H1 (cell line): Measurements from ENCODE around the gene AHNAK2. TPM values are rescaled to one million over a fixed set of nuclear protein-coding genes. Genes with fewer than 3 reads are reported as not detected.

Source experiments
- CTCF ChIA-PET: fragments of 300-600 bp; sonication (Branson Sonifier 250); formaldehyde crosslinking; loops from one replicate; lab custom pipeline; 2021; ENCODE audit not compliant: partially characterized antibody; lab: Charles Lee
- POLR2A ChIA-PET: fragments of 300-600 bp; sonication (Branson Sonifier 250); formaldehyde crosslinking; loops from one replicate; lab custom pipeline; 2021; ENCODE audit warnings: inconsistent platforms; ENCODE audit not compliant: partially characterized antibody; lab: Charles Lee
- DNase-seq, 2 experiments: peaks; one replicate each; pipeline versions ENCODE4 v3.0.0 to v3.0.0-alpha.2; 2010 to 2022; ENCODE audit warnings: low spot score in 2 of 2, low read depth in 1 of 2, mixed read lengths in 1 of 2
- FAIRE-seq: peaks from 2 replicates; lab custom pipeline; 2011; peaks lifted over from hg19 to GRCh38; lab: Jason Lieb, UNC
- H2AFZ ChIP-seq: 2 replicates; pipeline ENCODE4 v1.8.1; 2012; ENCODE audit warnings: low read length, inconsistent platforms
- H2AK5ac ChIP-seq: 2 replicates; pipeline ENCODE4 v1.6.1; 2013; ENCODE audit warnings: low read depth, low read length
- H2BK120ac ChIP-seq: replicated peaks from 2 replicates; pipeline ENCODE3; 2013; ENCODE audit warnings: low read depth, low read length, inconsistent platforms
- H2BK12ac ChIP-seq: 2 replicates; pipeline ENCODE4 v1.6.1; 2013; ENCODE audit warnings: low read depth, low read length
- H2BK15ac ChIP-seq: 2 replicates; pipeline ENCODE4 v1.6.1; 2013; ENCODE audit warnings: low read length
- H2BK20ac ChIP-seq: 2 replicates; pipeline ENCODE4 v1.6.1; 2013; ENCODE audit warnings: low read length
- H2BK5ac ChIP-seq: 2 replicates; pipeline ENCODE4 v1.6.1; 2013; ENCODE audit warnings: low read depth, low read length
- H3K14ac ChIP-seq: 2 replicates; pipeline ENCODE4 v1.6.1; 2013; ENCODE audit warnings: inconsistent platforms; ENCODE audit not compliant: insufficient read length
- H3K18ac ChIP-seq: 2 replicates; pipeline ENCODE4 v1.6.1; 2013; ENCODE audit warnings: low read length; ENCODE audit errors: extremely low read depth
- H3K23ac ChIP-seq: 2 replicates; pipeline ENCODE4 v1.6.1; 2013; ENCODE audit warnings: inconsistent platforms; ENCODE audit not compliant: insufficient read length
- H3K23me2 ChIP-seq: 2 replicates; pipeline ENCODE4 v1.6.1; 2013; ENCODE audit warnings: low read depth, low read length
- H3K27ac ChIP-seq: 2 replicates; pipeline ENCODE4 v1.6.1; 2011; ENCODE audit warnings: low read depth, low read length, inconsistent platforms
- H3K27me3 ChIP-seq, 4 experiments: replicated peaks in 1 of 4; 1 replicate in 1 of 4; 2 replicates in 3 of 4; pipeline versions ENCODE4 v1.6.1 to v1.8.1; 2011 to 2013; ENCODE audit warnings: low read length in 3 of 4, mild to moderate bottlenecking in 3 of 4, inconsistent platforms in 2 of 4, mixed read lengths in 2 of 4, moderate library complexity in 1 of 4; ENCODE audit not compliant: control insufficient read depth in 3 of 4, insufficient read depth in 3 of 4; ENCODE audit errors: extremely low read depth in 1 of 4
- H3K36me3 ChIP-seq, 4 experiments: 2 replicates each; pipeline versions ENCODE4 v1.6.1 to v1.8.1; 2011 to 2013; ENCODE audit warnings: mild to moderate bottlenecking in 4 of 4, low read length in 3 of 4, moderate library complexity in 2 of 4, control low read depth in 1 of 4, inconsistent platforms in 1 of 4; ENCODE audit not compliant: insufficient read depth in 4 of 4, control insufficient read depth in 2 of 4
- H3K4ac ChIP-seq: replicated peaks from 2 replicates; pipeline ENCODE3; 2013; ENCODE audit warnings: low read length, low read depth, mixed read lengths, inconsistent platforms; ENCODE audit not compliant: insufficient read length
- H3K4me1 ChIP-seq, 4 experiments: replicated peaks in 1 of 4; 1 replicate in 1 of 4; 2 replicates in 3 of 4; pipeline versions ENCODE4 v1.6.1 to v1.8.1; 2011 to 2013; ENCODE audit warnings: low read length in 3 of 4, inconsistent platforms in 2 of 4, mixed read lengths in 1 of 4; ENCODE audit not compliant: insufficient read depth in 4 of 4, control insufficient read depth in 3 of 4
- H3K4me2 ChIP-seq, 2 experiments: 2 replicates each; pipeline versions ENCODE4 v1.6.1 to v1.8.1; 2011 to 2013; ENCODE audit warnings: low read depth in 2 of 2, low read length in 2 of 2, control low read depth in 1 of 2, inconsistent platforms in 1 of 2, mild to moderate bottlenecking in 1 of 2; ENCODE audit not compliant: insufficient read depth in 1 of 2
- H3K4me3 ChIP-seq, 4 experiments: fragments of 200-600, 300-600 bp in 1 of 4; sonication (generic), shearing (Covaris generic), sonication (Bioruptor Twin) in 1 of 4; 2 replicates each; pipeline versions ENCODE4 v1.5.1 to v1.8.1; 2011 to 2016; ENCODE audit warnings: low read length in 4 of 4, low read depth in 3 of 4, control low read depth in 2 of 4, inconsistent platforms in 2 of 4, mild to moderate bottlenecking in 2 of 4, mixed read lengths in 1 of 4, moderate library complexity in 1 of 4; ENCODE audit not compliant: insufficient read depth in 2 of 4; ENCODE audit errors: extremely low read depth in 1 of 4
- H3K56ac ChIP-seq: replicated peaks from 2 replicates; pipeline ENCODE3; 2013; ENCODE audit warnings: low read depth, mild to moderate bottlenecking, mixed read lengths, low read length, inconsistent platforms; ENCODE audit not compliant: insufficient read length
- H3K79me1 ChIP-seq: 2 replicates; pipeline ENCODE4 v1.6.1; 2013; ENCODE audit warnings: low read depth, low read length, control low read depth
- H3K79me2 ChIP-seq, 2 experiments: 2 replicates each; pipeline versions ENCODE4 v1.6.1 to v1.8.1; 2012 to 2013; ENCODE audit warnings: low read length in 2 of 2, mild to moderate bottlenecking in 2 of 2, inconsistent platforms in 1 of 2; ENCODE audit not compliant: insufficient read depth in 2 of 2, control insufficient read depth in 1 of 2
- H3K9ac ChIP-seq, 4 experiments: replicated peaks in 1 of 4; 1 replicate in 1 of 4; 2 replicates in 3 of 4; pipeline versions ENCODE4 v1.6.1 to v1.8.1; 2011 to 2013; ENCODE audit warnings: low read depth in 3 of 4, low read length in 3 of 4, control low read depth in 2 of 4, mild to moderate bottlenecking in 2 of 4, moderate library complexity in 2 of 4, inconsistent platforms in 1 of 4; ENCODE audit errors: extremely low read depth in 1 of 4
- H3K9me3 ChIP-seq, 2 experiments: 2 replicates each; pipeline versions ENCODE4 v1.6.1 to v1.8.1; 2012 to 2013; ENCODE audit warnings: mild to moderate bottlenecking in 2 of 2, moderate library complexity in 2 of 2, control low read depth in 1 of 2, inconsistent platforms in 1 of 2, low read depth in 1 of 2, low read length in 1 of 2, mixed read lengths in 1 of 2; ENCODE audit not compliant: insufficient read depth in 2 of 2
- H4K20me1 ChIP-seq, 2 experiments: replicated peaks in 1 of 2; 2 replicates each; pipeline versions ENCODE3 to v1.8.1; 2011 to 2013; ENCODE audit warnings: inconsistent platforms in 2 of 2, low read length in 2 of 2, mild to moderate bottlenecking in 1 of 2; ENCODE audit not compliant: insufficient read depth in 2 of 2, control insufficient read depth in 1 of 2
- H4K5ac ChIP-seq: 2 replicates; pipeline ENCODE4 v1.6.1; 2013; ENCODE audit warnings: low read length, low read depth, mixed read lengths, inconsistent platforms; ENCODE audit not compliant: insufficient read length
- H4K8ac ChIP-seq: 2 replicates; pipeline ENCODE4 v1.8.0; 2013; ENCODE audit warnings: mild to moderate bottlenecking, moderate library complexity, low read length, inconsistent platforms; ENCODE audit not compliant: insufficient read depth; ENCODE audit errors: extremely low read depth
- H4K91ac ChIP-seq: replicated peaks from 2 replicates; pipeline ENCODE3; 2013; ENCODE audit warnings: low read length, mixed read lengths, inconsistent platforms; ENCODE audit not compliant: insufficient read length
- CHD2 ChIP-seq: IDR thresholded peaks from 2 replicates; pipeline ENCODE4 v1.6.1; 2012; ENCODE audit warnings: low read length, improper control_type of control experiment
- EZH2 ChIP-seq: fragments of 200-600 bp; sonication (generic); IDR thresholded peaks from 2 replicates; pipeline ENCODE4 v1.7.1; 2012; ENCODE audit warnings: low read depth, mild to moderate bottlenecking, moderate library complexity, low read length, inconsistent platforms; ENCODE audit not compliant: severe bottlenecking
- FOSL1 ChIP-seq: IDR thresholded peaks from 2 replicates; pipeline ENCODE4 v1.6.1; 2011; ENCODE audit warnings: mild to moderate bottlenecking, low read depth, low read length, moderate library complexity; ENCODE audit not compliant: insufficient read depth
- GTF2F1 ChIP-seq: IDR thresholded peaks from 2 replicates; pipeline ENCODE4 v1.6.1; 2012; ENCODE audit warnings: low read depth, low read length, improper control_type of control experiment, borderline replicate concordance
- KDM1A ChIP-seq: fragments of 200-600, 300-600 bp; sonication (generic); IDR thresholded peaks from 2 replicates; pipeline ENCODE4 v1.7.1; 2016; ENCODE audit warnings: mild to moderate bottlenecking, low read length, borderline replicate concordance
- POU5F1 ChIP-seq: IDR thresholded peaks from 2 replicates; pipeline ENCODE4 v1.6.1; 2011; ENCODE audit warnings: low read depth, mild to moderate bottlenecking, low read length, moderate library complexity
- RAD21 ChIP-seq, 2 experiments: IDR thresholded peaks in 1 of 2; conservative IDR thresholded peaks in 1 of 2; 2 replicates each; pipeline ENCODE4 v1.6.1; 2011; ENCODE audit warnings: low read depth in 2 of 2, low read length in 2 of 2, improper control_type of control experiment in 1 of 2, inconsistent platforms in 1 of 2, mild to moderate bottlenecking in 1 of 2, moderate library complexity in 1 of 2
- USF2 ChIP-seq: IDR thresholded peaks from 2 replicates; pipeline ENCODE4 v1.6.1; 2011; ENCODE audit warnings: low read length, improper control_type of control experiment
- YY1 ChIP-seq: IDR thresholded peaks from 2 replicates; pipeline ENCODE4 v1.6.1; 2011; ENCODE audit warnings: low read depth, mild to moderate bottlenecking, low read length
- ZNF274 ChIP-seq: IDR thresholded peaks from 2 replicates; pipeline ENCODE4 v1.7.0; 2012; ENCODE audit warnings: low read length, borderline replicate concordance; ENCODE audit errors: extremely low read depth
- WGBS, 2 experiments: shearing (Covaris generic) in 1 of 2; methylation state at CpG; one replicate each; pipeline versions ENCODE4 v1.1.6 to v1.1.7; 2013 to 2015; ENCODE audit warnings: low lambda C conversion rate in 2 of 2, mixed read lengths in 2 of 2, inconsistent platforms in 1 of 2, low coverage in 1 of 2, missing lambda C conversion rate in 1 of 2; ENCODE audit not compliant: insufficient replicate concordance in 2 of 2, insufficient coverage in 1 of 2, insufficient read length in 1 of 2; ENCODE audit errors: extremely low coverage in 1 of 2, missing lambda C conversion rate in 1 of 2; 5-methylcytosine and 5-hydroxymethylcytosine counted together
- polyA plus RNA-seq, 7 experiments: library from polyadenylated mRNA; depleted of rRNA in 3 of 7; stranded (reverse) in 5 of 7; unstranded in 2 of 7; fragments of >200 nt in 5 of 7; fragments of 200-250 nt in 2 of 7; gene quantifications; 1 replicate in 5 of 7; 2 replicates in 1 of 7; 4 replicates in 1 of 7; pipeline versions ENCODE4 v1.2.1 to v1.2.3, GENCODE V29; 2011 to 2013; ENCODE audit warnings: missing spikeins in 2 of 7, mixed read lengths in 2 of 7
- total RNA-seq: library from RNA; stranded (reverse); fragmentation: NEBNext Ultra II Directional; extraction: Animal tissue kit (Norgen Biotek cat#: 25700); gene quantifications from 2 replicates; pipeline ENCODE4 v1.2.1, GENCODE V29; 2021

Gene AHNAK2
- total and polyA plus RNA-seq, 2 of the 8 experiments (the other 6 are each of a cell fraction or from before 2014, with no cell fraction given) = 0.95 to 2.0 TPM

GRCh38 chr14:104979758-104980610 lies 1.8 kb upstream of the AHNAK2 start:
- no peak for FAIRE-seq
- whole genome bisulfite sequencing, 2 experiments = 87% methylated on average over 19 of the region's 19 CpGs; no CpG with 5 or more reads in 1 of the 2 experiments
- no peak for TF ChIP-seq CHD2
- TF ChIP-seq KDM1A = no peak
- TF ChIP-seq YY1 = no peak
- TF ChIP-seq RAD21 (IDR thresholded peaks at IDR 0.05 in 1 of 2, conservative IDR thresholded peaks at IDR 0.05 in 1 of 2; ENCODE audit: low read depth in 2 of 2, low read length in 2 of 2) = no peak
- no peak for TF ChIP-seq FOSL1
- TF ChIP-seq ZNF274 = no peak
- TF ChIP-seq POU5F1 = no peak
- no peak for TF ChIP-seq GTF2F1
- TF ChIP-seq EZH2 = no peak
- TF ChIP-seq USF2 = no peak

More at GRCh38 chr14:104979758-104980610, 1.8 kb upstream of the AHNAK2 start:
- H3K9me3 ChIP-seq = peaks cover 0 to 1% of the 10 kb centered on the region in 2 experiments; a peak in 1 of 4 replicates
- H3K4ac ChIP-seq = peak overlapping the region; percentile 53
- H2BK120ac ChIP-seq = no peak overlapping the region
- H4K20me1 ChIP-seq = peaks cover 4 to 13% of the 10 kb centered on the region in 2 experiments
- no peak overlapping the region for H3K14ac ChIP-seq
- H3K56ac ChIP-seq = no peak overlapping the region
- H4K8ac ChIP-seq = no peak overlapping the region
- peak overlapping the region; percentile 64; the same call in 1 of the 2 replicates for H2BK12ac ChIP-seq
- H3K23ac ChIP-seq = no peak overlapping the region
- H2BK20ac ChIP-seq = no peak overlapping the region
- H4K91ac ChIP-seq = peak overlapping the region; percentile 65
- peaks cover 10% of the 10 kb centered on the region; the same call in 1 of the 2 replicates for H3K23me2 ChIP-seq
- H3K79me1 ChIP-seq = no peaks in the 10 kb centered on the region
- H2AK5ac ChIP-seq = peak overlapping the region; percentile 94
- no peak overlapping the region for H2AFZ ChIP-seq
- H3K27me3 ChIP-seq = peaks cover 18 to 38% (median 31%) of the 10 kb centered on the region in 4 experiments
- H2BK5ac ChIP-seq = no peak overlapping the region
- H2BK15ac ChIP-seq = no peak overlapping the region
- H3K9ac ChIP-seq = no peak overlapping the region
- no peak overlapping the region for H3K27ac ChIP-seq
- ChIA-PET CTCF (interaction anchor here (0.6 to 1.2 kb wide), 6 partner anchors 9 to 66 kb away, joined by 3 to 6 read pairs (median 3); no protein-coding TSS in a partner anchor), POLR2A (interaction anchor here (1.1 kb wide), 1 partner anchor 10 kb away, joined by 3 read pairs; no protein-coding TSS in a partner anchor)
- H3K79me2 ChIP-seq = no peaks in the 10 kb centered on the region
- H3K36me3 ChIP-seq = no peaks in the 10 kb centered on the region; a peak in 1 of 8 replicates
- no peak overlapping the region for H4K5ac ChIP-seq
- H3K4me2 ChIP-seq = no peak overlapping the region; a peak in 1 of 4 replicates
- H3K4me3 ChIP-seq = no peak overlapping the region
- H3K18ac ChIP-seq = no peak overlapping the region
- no peak for DNase-seq
- H3K4me1 ChIP-seq = peaks cover 0 to 13% (median 7%) of the 10 kb centered on the region in 4 experiments; a peak in 5 of 7 replicates
